ENCODE results near the gene IDNK.
A peak's percentile ranks its signal among the peaks of the same experiment; 100 is the strongest.
"Not testable (repeated sequence)": the region's sequence is repeated elsewhere in the genome, so short reads cannot be mapped to it uniquely, and the experiment has no call there.

IDNK gene

DNA sequence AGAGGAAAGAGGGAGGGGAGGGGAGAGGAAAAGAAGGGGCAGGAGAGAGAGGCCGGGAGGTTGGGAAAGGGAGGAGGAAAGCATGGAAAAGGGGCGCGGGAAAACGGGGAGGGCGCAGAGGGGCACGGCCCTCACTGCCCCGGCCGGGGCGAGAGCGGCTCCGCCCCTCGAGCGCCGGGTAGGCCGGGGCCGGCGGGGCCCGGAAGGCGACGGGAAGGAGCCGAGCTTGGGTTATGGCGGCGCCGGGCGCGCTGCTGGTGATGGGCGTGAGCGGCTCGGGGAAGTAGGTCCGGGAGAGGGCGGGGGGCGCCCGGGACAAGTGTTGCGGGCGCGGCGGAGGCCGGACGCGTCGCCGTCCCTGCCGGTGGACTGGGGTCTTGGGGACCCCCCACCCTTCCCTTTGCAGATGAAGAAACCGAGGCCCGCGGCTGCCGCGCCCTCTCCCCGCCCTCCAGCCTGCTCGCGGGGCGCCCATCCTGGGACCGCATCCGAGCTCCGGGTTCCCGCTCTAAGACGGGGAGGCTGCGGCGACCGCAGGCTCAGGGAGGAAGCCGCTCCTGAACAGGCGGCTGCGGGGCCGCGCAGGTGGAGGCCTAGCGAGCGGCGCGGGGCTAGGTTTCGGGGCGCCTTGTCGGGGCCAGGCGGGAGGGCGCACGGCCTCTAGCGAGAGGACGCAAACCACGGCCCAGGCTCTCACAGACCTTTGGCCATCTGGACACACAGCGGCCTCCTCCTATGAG lies at the start of gene IDNK:
Gene IDNK, plus strand, starts transcription at position 205 of the 740 bp plus-strand sequence. Its CDS starts 29 bp downstream, at position 234.
- peak; percentile 50 to 54 for DNase-seq

DNA sequence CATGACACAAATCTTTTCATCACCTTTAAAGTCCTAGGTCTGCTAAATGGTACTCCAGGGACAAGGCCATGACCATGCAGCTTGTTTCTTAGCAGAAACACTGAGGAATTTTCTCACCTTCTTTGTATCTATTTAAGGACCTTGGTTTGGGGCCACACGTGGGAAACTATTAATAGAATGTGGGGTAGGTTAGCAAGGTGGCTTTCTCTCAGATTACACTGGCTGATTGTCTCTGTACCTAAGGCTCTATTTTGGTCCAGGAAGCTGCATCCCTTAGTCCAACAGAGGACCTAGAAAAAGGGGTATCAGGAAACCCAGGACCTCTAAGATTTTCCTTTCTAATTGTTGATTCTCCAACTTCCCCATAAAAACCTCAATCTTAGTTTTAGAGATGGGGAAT lies 48.5 kb upstream of the IDNK start:
- DNase-seq: no peak

DNA sequence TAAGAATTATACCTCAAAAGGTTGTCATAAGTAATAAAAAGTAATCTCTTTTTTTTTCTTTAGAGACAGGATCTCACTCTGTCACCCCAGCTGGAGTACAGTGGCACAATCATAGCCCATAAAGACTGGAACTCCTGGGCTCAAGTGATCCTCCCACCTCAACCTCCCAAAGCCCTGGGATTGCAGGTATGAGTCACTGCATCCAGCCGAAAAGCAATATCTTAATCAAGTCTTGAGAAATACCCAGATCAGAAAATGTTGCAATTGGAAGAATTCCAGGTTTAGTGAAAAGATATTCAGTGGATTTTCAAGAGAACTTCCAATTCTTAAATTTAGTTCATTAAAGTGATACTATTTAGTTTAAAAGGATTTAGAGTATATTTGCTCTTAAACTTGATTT lies 40.9 kb upstream of the IDNK start:
- DNase-seq: no peak

DNA sequence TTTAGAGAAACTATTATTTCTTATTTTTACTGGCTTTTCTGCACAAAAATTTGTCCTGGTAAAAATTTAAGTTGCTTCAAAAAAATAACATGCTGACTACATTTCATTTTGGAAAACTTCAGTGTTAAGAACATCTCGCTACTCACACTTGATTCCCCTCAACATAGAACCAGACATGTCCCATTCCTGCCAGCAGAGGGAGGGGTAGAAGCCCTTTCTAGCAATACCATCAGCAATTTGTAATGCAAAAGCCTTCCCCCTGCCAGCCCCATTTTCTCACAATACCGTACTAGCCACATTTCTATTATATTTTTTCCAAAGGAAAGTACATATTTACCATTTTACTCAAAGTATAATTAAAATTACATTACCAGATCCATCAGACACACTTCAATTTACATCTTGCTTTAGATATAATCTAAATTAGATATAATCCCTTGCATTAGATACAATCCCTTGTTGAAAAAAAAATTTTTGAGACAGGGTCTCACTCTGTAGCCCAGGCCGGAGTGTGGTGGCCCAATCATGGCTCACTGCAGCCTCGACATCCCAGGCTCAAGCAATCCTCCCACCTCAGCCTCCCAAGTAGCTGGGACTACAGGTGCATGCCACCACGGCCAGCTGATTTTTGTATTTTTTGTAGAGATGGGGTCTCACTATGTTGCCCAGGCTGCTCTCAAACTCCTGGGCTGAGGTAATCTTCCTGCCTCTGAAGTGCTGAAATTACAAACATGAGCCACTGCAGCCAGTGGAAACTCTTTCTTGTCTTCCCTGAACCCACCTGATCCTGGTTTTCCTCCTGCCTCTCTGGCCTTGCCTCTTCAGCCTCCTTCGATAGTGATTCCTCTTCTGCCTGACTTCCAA lies 39.6 kb upstream of the IDNK start:
- DNase-seq: peak; percentile 24 to 36

DNA sequence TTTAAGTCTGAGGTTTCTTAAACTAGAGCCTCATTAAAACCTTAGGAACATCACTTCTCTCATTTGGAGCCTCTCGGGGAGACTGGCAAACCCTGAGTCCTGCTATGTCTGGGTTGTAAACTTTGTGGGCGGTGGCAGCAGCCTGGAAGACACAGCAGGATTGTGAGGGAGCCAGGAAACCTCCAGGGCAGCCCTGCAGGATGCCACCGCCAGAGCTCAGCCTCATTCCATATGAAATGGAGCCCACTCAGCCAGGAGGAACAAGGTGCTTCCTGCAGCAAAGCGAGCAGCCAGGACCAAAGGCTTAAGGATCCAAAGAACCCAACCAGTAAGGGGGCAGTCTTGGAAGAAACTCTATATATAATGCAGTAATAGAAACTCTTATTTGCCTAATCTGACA lies 37.9 kb upstream of the IDNK start:
- DNase-seq: no peak

DNA sequence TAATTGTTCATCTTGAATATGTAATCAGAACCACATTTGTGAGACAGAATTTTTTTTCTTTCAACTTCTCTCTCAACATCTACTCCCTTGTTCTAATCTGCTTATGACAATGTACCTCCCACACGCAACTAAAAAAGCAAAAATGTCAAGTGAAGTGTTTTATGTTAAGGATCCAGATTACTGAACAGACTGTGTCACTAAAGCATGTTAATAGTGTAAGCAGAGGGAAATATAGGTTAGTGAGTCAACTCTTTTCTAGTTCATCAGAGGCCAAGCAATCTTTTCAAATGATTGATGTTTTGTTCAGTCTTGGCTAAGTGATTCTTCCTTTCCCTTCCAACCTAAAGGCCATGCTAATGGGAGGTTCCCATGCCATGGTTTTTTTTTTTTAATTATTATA lies 34.7 kb upstream of the IDNK start:
- DNase-seq: no peak

DNA sequence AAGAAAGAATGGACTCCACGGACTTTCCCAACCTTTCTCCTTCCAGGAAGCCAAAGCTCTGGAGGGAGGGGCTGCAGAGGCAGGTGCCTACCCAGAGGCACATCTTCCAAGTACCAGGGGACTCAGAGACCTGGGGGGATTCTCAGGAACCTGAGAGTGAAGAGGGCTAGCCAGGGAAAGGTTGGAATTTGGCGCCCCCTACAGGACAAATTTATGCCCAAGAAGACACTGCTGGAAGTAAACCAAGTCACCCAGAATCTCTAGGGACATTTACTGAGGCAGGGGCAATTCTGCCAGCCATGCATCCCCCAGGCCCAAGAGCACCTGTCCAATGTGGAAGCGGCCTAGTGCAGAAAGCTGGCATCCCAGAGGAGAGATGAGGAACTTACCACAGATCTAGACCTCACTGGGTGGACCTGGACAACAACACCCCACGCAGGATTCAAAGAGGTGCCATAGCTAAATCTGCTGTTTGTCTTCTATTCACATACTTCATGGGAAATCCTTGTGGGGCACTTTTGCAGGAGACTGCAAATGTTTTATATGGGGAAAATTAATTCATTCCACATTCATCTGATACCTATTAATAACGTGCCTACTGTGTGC lies 25.9 kb upstream of the IDNK start:
- peak in 1 of 2 donors; percentile 28 for DNase-seq

DNA sequence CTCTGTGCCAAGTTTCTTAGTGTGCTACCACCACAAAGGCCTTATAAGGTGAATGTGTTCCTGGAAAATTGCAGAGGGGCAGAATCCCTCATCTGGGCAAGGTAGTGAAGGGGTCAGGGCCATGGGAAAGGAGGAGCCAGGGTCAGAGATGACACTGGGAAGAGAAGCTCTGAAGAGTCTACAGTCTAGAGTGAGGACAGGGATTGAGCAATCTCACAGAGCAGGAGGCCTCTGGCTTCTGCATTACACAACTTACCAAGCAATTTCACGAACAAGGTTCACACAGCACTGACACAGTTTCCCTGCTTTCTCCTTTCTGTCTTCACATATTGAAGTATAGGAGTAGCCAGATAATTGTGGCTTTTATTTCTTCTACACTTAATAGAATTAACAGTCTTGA lies 24.5 kb upstream of the IDNK start:
- DNase-seq: no peak

DNA sequence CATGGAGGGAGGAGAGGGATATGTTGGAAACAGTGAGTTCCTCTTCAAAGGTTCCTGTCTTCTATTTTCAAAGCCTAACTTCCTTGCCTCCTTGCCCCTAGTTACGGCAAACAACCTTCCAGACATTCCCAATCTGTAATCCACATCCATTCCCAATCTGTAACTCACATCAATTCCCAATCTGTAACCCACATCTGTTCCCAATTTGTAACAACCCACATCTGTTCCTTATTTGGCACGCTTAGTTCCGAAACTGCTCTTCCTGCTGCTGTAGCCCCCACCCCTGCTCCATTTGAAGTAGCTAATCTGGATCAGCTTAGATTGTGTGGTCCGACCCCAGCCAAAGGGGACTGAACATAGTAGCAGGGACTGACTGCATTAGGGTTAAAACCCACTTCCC lies 23.9 kb upstream of the IDNK start:
- no peak for DNase-seq

DNA sequence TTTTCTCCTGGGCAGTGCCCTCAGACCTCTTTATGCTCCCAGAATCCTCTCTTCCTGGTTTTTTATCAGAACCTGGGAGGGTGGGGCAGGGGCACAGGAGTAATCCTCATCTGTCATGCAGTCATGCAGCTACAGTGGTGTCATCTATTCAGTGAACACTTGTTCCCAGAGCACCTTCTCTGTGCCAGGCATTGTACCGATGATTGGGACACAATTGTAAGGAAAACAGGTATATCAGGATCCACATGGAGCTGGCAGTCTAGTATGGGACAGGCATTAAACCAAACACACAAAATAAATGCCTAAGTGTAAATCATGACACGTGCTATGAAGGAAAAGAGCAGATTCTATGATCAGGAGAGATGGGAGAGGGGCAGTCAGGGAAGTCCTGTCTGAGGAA lies 21.5 kb upstream of the IDNK start:
- DNase-seq: no peak

DNA sequence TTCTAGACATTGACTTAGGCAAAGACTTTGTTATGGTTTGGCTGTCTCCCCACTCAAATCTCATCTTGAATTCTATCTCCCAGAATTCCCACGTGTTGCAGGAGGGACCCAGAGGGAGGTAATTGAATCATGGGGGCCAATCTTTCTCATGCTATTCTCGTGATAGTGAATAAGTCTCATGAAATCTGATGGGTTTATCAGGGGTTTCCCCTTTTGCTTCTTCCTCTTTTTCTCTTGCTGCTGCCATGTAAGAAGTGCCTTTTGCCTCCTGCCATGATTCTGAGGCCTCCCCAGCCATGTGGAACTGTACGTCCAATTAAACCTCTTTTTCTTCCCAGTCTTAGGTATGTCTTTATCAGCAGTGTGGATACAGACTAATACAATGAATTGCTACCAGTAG lies 15.3 kb upstream of the IDNK start:
- not testable (repeated sequence) for DNase-seq

DNA sequence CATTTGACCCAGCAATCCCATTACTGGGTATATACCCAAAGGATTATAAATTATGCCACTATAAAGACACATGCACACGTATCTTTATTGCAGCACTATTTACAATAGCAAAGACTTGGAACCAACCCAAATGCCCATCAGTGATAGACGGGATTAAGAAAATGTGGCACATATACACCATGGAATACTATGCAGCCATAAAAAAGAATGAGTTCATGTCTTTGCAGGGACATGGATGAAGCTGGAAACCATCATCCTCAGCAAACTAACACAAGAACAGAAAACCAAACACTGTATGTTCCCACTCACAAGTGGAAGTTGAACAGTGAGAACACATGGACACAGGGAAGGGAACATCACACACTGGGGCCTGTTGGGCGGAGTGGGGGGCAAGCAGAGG lies 9.6 kb upstream of the IDNK start:
- not testable (repeated sequence) for DNase-seq

DNA sequence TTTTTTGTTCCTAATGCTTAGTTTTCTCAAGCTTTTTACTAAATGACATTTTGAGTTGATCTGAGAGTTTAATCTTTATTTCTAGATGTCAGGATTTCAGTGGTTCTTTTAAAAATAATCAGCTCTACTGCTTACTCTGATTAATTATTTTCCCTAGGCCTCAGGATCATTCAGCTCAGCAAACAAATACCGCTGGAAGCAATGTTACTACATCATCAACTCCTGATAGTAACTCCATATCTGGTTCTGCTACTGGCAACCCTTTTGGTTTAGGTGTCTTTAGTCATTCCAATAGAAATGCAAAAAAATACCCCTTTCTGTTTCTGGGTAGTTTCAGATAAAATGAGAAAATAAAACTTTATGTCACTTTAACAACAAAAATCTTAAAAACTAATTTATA lies 5.6 kb upstream of the IDNK start:
- DNase-seq: no peak

DNA sequence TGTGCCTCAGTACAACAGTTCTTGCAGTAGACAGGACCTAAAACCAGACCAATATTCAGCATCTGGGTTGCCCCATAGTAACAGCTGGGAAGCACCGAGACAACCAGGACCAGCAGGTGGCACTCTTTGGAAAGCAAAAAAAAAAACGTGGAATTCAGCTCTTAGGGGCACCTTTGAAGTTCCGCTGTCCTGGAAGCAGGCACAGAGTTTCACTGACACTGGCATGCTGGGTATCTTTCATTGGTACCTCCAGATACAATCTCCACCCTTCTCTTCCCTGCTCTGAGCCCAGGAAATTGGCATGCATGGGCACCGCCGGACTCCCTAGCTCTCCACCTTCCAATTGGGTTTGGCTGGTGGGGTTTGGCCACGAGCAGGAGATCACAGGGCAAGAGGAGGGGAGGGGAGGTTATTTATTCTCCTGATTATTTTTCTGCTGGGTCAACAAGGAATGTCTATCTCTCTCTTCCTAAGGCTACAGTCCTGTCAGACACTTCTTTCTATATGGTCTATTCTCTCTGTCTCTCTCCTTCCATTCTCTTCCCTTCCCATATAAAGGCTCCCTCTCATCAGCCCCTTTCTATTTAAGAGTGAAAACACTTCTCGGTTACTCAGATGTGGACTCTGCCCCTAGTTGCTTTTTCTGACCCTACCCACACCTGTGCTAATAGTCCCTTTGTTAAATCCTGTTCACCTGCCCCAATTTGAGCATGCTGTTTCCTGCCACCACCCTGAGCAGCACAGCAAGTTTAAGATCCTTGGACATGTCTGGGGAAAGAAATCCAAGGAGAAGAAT lies 1.9 kb upstream of the IDNK start:
- DNase-seq: peak; percentile 34 to 40

DNA sequence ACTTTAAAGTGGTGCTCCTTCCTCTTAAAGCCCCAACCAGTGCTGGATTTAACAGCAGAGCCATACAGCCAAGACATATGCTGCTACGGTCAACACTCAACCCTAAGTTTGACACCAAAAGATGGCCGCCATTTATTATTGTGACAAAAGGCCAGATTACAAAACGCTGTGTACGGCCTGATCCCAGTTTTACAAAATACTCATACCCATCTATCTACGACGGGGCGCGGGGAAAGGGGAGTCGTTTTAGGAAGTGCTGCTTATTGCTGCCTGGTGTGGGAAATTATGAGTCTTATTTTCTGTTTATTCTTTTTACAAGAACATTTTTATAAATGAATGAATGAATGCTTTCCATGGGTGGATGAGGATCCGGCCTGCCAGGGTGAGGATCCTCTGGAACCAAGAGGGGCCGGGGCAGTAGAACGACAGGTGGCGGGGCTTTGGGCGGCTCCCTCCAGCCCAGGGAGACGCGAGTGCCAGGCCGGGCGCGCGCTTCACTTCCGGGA lies 457 bp upstream of the IDNK start:
- DNase-seq: no peak

DNA sequence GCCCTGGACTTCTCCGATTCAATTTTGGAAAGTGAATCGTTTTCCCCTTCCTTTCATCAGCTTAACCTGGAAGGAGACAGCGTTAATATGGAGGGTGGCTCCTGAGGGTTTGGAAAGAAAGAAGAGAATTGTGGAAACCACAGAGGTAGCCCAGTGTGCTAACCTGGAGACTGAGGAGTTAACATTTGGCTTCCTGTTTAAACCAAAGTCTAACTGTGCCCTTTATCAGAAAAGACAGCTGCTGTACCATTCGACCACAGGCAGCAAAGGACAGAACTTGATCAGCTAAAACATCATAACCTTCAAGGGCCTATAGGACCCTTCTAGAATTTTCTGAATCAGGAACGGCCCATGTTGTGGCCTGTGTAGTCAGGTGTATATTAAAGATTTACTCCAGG lies 735 bp downstream of the IDNK start:
- peak in 1 of 2 donors; percentile 34 for DNase-seq

DNA sequence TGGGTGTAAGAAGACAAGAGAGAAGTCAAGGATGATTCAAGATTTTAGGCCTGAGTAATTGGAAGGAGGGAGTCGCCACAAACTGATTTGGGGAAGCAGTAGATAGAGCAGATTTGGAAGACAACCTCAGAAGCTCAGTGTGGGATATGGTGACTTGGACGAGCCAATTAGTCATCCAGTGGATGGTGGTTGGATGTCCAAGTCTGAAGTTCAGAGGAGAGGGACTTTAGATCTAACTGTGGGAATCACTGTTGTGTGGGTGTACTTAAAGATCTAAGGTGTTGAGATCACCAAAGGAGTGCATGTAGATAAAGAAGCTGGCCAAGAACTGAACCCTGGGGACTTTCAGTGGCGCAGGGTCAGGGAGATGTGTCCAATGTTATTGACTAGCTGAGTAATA lies 2.2 kb downstream of the IDNK start:
- no peak for DNase-seq

DNA sequence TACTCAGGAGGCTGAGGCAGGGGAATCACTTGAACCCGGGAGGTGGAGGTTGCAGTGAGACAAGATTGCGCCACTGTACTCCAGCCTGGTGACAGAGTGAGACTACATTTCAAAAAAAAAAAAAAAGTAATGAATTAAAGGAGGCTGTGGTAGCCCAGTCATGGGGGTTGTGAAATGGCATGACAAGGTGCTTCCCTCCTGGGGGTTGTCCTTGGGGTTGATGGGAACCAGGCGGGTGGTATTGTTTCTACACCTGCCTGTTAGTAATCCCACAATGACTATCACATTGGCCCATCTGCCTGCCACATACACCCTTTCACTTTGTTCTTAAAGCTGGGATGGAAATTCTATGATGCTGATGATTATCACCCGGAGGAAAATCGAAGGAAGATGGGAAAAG lies 5.6 kb downstream of the IDNK start:
- DNase-seq: no peak

DNA sequence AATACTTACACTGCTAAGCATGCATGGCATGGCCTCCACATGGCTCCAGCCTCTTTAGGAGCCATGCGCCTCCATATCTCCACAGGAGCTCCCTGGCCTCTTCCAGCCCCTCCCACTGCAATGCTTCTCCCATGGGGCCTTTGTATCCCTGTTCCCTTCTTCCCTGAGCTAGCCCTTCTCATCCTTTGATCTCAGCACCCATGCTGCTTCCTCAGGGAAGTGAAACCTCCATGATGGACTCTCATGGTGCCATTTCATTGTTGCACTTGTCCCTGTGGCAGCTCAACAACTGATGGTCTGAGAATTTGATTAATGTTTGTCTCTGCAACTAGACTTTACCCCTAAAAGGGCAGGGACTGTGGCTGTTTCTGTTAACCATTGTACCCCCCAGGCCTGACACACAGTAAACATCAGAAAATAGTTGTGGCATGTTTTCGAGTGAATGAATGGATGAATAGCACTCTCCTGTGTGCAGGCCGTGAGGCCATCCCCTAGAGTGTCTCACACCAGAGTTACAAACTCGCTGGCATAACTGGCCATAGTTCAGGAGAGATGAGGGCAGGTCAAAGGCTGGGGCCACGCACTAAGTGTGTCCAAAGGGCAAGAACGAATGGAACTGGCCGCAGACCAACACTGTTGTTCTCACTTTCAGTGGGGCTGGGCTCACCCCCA lies 6.6 kb downstream of the IDNK start:
- no peak for DNase-seq

DNA sequence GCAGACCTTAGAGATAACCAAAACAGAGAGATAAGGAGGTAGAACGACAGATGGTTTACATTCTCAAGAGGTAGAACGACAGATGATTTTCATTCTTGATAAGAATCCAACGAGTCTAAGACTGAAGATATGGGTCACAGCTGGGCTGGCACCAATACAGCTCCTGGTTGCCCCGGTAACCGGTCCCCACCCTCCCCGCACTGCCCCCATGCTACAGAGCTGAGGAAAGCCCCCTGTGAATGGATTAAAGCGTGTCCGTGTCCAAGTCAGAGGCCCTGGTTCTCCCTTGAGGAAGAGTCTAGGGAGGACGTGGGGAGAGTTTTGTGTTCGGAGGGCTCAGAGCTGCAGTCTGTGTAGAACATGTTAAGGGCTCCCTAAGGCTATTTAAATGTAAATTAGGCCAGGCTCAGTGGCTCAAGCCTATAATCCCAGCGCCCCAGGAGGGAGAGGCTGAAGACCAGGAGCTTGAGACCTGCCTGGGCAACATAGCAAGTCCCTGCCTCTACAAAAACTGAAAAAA lies 8.1 kb downstream of the IDNK start:
- DNase-seq: no peak

DNA sequence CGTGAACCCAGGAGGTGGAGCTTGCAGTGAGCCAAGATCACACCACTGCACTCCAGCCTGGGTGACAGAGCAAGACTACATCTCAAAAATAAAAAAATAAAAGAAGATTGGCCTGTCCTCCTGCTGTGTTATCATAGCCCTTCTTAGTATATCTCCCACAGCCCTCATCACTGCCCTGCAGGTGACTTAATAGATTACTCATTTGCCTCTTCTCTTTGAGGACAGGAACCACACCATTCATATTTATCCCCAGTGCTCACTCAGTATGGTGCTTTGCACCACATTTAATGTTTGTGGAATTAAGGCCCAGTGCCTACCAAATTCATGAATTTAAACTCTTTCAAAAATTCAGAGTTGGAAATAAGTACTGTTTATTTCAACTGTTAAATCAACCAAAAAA lies 10.3 kb downstream of the IDNK start:
- no peak for DNase-seq

DNA sequence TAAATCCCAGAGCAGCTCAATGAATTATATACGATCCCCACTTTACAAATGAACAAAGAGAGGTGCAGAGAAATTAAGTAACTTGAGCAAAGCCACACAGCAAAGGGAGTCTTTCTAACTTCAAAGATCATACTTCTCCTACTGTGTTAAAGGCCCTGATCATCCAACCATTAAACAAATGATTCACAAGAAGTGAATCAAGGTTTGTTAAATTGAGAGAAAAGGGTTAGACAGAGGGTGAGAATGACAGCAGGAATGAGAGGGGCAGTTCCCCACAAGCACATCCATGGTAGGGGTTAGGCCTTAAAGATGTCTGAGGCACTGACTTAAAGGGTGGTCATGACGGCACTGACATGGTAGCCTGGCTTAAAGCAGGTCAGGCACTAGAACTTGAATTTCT lies 10.7 kb downstream of the IDNK start:
- DNase-seq: no peak

All from CD4-positive, alpha-beta T cell treated with Interleukin-1 beta for 1 hour (primary cell).